GM19025 (cell line): ENCODE measurements around the gene ITGA1.
"Not testable (repeated sequence)": the region's sequence is repeated elsewhere in the genome, so short reads cannot be mapped to it uniquely, and the experiment has no call there.

Source experiments
- ATAC-seq: cut with Tn5 transposase; IDR thresholded peaks from one replicate; pipeline ENCODE4 v1.9.1; 2021; ENCODE audit warnings: mild to moderate bottlenecking, low read depth, moderate library complexity; ENCODE audit not compliant: unreplicated experiment

ITGA1 gene

GRCh38 chr5:52799983-52800393 lies 12.3 kb downstream of the ITGA1 start:
- peak; percentile 86 for ATAC-seq

- peak; percentile 27 for ATAC-seq
Measured at GRCh38 chr5:52800394-52801213, 12.9 kb downstream of the ITGA1 start.

GRCh38 chr5:52801329-52801728 lies 13.6 kb downstream of the ITGA1 start:
- no peak for ATAC-seq

GRCh38 chr5:52802272-52802973 lies 14.7 kb downstream of the ITGA1 start:
- ATAC-seq, result no peak

GRCh38 chr5:52802974-52803336 lies 15.2 kb downstream of the ITGA1 start:
- no peak for ATAC-seq

- no peak for ATAC-seq
Measured at GRCh38 chr5:52804387-52804791, 16.7 kb downstream of the ITGA1 start.

- no peak for ATAC-seq
Measured at GRCh38 chr5:52804981-52805380, 17.3 kb downstream of the ITGA1 start.

GRCh38 chr5:52805615-52806014 lies 17.9 kb downstream of the ITGA1 start:
- ATAC-seq, result no peak

- ATAC-seq, result no peak
Measured at GRCh38 chr5:52807037-52807436, 19.3 kb downstream of the ITGA1 start.

- ATAC-seq, result no peak
Measured at GRCh38 chr5:52807723-52808122, 20.0 kb downstream of the ITGA1 start.

- ATAC-seq, result no peak
Measured at GRCh38 chr5:52808316-52808901, 20.7 kb downstream of the ITGA1 start.

- no peak for ATAC-seq
Measured at GRCh38 chr5:52809884-52810283, 22.2 kb downstream of the ITGA1 start.

- no peak for ATAC-seq
Measured at GRCh38 chr5:52810426-52810825, 22.7 kb downstream of the ITGA1 start.

- no peak for ATAC-seq
Measured at GRCh38 chr5:52811067-52811749, 23.5 kb downstream of the ITGA1 start.

GRCh38 chr5:52814352-52815148 lies 26.8 kb downstream of the ITGA1 start:
- no peak for ATAC-seq

GRCh38 chr5:52817818-52818217 lies 30.1 kb downstream of the ITGA1 start:
- no peak for ATAC-seq

- ATAC-seq, result no peak
Measured at GRCh38 chr5:52818360-52818759, 30.6 kb downstream of the ITGA1 start.

- ATAC-seq, result not testable (repeated sequence)
Measured at GRCh38 chr5:52818807-52819206, 31.1 kb downstream of the ITGA1 start.

- no peak for ATAC-seq
Measured at GRCh38 chr5:52821901-52822300, 34.2 kb downstream of the ITGA1 start.

- ATAC-seq, result no peak
Measured at GRCh38 chr5:52822437-52822836, 34.7 kb downstream of the ITGA1 start.
